NCI-H526 (cell line): ENCODE measurements around the gene TLCD3A.
"Not testable (repeated sequence)": the region's sequence is repeated elsewhere in the genome, so short reads cannot be mapped to it uniquely, and the experiment has no call there.

ENCODE experiments used
- DNase-seq, 2 experiments: peaks; one replicate each; lab custom pipeline; 2025; lab: John Stamatoyannopoulos, UW

TLCD3A gene

DNA sequence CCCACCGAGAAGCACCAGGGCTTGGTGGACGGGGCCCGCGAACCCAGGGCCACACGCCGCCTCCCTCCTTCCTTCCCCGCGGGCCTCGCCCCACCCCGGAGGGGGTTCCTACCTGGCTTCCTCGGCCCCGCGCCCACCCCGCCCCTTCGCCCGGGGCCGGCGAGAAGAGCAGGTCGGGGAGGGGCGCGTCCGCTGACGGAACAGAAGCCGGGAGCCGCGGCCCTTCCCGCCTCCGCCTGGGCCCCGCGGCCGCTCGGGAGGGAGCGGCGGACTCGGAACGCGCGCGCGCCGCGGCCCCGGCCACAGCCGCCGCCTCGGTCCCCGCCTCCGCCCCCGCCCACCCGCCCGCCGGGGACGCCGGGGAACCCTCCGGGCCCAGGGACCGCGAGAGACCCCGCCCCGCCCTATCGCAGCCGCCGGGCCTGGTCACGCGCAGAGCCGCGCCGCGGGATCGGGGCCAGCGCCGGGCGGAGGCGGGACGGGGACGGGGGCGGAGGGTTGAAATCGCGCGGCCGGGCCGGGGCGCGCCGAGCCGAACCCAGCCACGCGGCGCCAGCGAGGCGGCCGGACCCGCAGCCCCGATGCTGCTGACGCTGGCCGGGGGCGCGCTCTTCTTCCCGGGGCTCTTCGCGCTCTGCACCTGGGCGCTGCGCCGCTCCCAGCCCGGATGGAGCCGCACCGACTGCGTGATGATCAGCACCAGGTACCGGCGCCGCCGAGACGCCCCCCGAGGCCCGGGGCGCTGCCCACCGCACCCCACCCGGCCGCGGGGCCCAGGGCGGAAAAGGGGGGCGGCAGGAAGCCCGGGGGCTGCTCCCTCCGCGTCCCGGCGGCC, at the start of gene TLCD3A:
TLCD3A (plus strand) TSS at position 530 of the 835 bp plus-strand sequence; CDS start at position 582, 52 bp downstream.
- peak in 1 of 2 experiments; percentile 69 for DNase-seq

DNA sequence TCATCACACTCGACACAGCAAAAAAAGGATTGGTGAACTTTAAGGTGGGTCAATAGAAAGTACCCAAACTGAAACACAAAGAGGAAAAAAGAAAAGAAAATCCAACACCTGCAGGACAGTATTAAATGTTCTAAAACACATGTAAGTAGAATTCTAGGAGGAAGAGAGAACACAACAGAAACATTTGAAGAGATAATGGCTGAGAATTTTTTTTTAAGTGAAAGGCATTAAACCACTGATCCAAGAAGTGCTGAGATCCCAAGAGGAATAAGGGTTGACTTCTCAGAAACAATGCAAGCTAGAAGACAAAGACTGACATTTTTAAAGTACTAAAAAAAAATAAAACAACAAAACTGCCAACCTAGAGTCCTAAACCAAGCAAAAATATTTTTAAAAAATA, 49.4 kb upstream of the TLCD3A start:
- DNase-seq = no peak

GRCh38 chr17:683499-684254, 48.7 kb upstream of the TLCD3A start:
- DNase-seq = no peak

- no peak for DNase-seq
Observed at GRCh38 chr17:685006-685405, 47.4 kb upstream of the TLCD3A start.

GRCh38 chr17:688100-688989, 44.1 kb upstream of the TLCD3A start:
- no peak for DNase-seq

DNA sequence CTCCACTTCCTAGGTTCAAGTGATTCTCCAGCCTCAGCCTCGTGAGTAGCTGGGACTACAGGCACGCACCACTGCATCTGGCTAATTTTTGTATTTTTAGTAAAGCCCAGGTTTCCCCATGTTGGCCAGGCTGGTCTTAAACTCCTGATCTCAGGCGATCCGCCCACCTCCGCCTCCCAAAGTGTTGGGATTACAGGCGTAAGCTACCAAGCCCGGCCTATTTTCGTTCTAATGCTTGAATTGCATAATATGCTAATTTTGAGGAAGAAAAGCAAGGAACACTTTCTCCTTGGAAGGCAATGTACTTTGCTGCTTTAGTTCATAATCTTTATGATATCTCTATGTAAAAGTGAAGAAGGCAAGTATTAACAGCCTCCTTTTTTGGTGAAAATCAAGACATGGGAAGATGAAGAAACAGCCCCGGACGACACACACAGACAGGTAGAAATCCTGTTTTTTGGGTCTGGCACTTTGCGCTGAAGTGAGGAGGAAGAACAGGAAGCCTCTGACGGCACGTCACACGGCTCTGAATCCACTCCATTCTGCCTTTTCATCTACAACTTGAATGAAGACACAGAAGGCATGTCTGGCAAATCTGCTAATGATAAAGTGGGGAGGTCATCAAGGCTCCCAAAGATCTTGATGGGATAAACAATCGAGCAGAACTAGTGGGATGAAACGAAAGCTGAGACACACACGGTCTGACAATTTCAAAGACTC, 42.7 kb upstream of the TLCD3A start:
- no peak for DNase-seq

DNA sequence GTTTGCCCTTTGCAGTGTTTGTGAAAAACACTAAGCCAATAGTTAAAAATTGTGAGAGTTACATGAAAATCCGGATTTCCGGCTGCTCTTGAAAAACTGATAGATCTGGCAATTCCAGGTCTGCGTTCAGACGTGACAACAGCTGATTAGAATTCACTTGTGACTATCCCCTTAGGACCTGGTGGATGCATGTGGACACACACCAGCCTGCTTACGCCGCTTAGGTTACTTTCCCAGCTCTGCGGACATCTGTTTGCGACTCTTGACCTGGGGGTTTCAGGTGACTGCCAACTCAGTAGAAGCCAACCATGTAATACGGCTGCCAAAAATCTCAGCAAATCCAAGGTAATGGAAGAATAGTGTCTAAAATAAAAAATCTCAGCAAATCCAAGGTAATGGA, 42.0 kb upstream of the TLCD3A start:
- DNase-seq = no peak

GRCh38 chr17:691423-691822, 41.0 kb upstream of the TLCD3A start:
- no peak for DNase-seq

DNA sequence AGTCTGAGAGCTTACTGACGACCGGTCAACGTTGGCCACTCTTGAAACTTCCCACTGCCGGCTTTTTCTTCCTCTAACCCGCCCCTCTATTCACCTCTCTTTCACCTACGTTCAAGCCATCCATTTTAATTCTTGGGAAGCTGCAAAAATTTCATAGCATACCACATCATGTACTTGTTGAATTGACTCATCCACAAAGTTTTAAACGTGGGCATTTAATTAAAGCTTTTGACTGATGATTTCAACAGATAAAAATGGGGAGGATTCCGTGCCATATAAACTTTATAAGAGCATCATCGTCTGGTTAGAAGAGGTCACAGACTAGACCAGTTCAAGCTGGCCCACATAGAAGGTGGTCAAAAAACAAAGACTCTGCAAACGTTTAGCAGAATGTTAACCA, 40.3 kb upstream of the TLCD3A start:
- DNase-seq = no peak

- no peak for DNase-seq
Observed at GRCh38 chr17:693791-694638, 38.4 kb upstream of the TLCD3A start.

DNA sequence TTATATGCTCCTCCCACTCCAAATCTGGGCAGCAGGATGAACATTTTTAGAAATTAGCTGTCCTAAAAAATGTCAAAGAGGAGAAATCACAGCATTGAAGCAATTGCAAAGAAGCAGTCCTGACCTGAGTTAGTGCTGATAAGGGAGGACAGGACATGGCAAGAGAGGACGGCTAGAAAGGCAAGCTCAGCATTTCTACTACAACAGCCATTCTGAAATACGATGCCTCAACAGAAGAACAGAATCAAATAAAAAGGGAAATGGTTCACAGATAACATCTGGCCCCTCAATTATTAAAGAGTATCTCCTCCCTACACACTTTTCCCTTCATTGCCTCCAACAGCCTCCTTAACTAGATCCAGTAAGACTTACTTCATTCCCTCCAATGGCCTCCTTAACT, 36.0 kb upstream of the TLCD3A start:
- no peak for DNase-seq

DNA sequence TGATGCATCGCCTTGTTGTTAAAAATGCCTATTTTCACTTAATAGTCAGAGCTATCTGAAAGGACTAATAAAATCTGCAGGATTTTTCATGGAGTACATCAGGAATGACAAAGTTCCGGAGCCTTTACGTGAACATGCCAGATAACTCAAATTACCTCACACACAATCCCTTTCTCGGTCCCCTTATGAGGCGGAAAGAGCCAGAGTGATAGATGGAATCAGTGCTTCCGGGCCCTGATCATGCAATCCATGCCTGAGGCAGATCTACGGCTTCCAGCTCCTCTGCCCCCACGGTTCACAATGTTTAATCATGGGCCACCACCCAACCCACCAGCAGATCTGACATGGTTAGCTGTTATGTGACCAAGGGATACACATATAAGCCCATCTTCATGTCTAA, 34.7 kb upstream of the TLCD3A start:
- DNase-seq = no peak

- not testable (repeated sequence) for DNase-seq
Observed at GRCh38 chr17:698096-698495, 34.3 kb upstream of the TLCD3A start.

DNA sequence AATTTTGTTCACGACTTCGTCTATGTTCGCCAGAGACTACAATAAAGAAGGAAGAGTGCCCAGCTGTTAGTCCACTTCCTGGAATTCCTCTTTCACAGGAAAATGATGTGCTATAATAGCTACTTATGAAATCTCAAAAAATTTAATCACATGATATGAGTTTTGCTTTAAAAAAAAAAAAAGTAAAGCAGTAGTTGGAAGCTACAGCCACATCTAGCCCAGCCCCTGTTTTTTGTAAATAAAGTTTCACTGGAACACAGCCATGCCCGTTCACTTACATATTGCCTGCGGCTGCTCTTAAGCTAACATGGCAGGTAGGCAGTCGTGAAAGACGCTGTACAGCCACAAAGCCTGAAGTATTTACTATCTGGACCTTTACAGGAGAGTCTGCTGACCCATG, 33.1 kb upstream of the TLCD3A start:
- DNase-seq = no peak

DNA sequence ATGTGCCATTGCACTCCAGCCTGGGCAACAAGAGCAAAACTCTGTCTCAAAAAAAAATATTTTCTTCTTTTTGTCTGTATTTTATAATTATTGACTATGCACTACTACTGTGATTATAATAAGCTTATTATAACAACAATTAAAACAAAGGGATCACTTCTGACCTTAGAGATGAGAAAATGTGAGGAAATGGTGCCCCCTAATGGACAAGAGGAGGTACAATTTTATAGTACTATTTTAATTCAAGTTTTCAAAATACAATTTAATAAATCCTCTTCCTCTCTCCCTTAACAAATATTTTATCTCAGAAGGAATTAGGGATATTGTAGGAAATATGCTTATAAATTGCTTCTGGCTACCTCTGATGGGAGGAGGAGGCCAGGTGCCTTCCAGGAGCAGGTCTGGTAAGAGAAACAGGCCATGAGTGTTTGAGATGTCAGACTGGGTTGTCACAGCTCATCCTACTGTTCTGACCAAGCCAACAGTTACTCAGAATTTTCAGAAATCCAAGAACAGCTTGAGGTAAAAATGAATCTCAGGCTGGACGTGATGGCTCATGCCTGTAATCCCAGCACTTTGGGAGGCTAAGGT, 31.8 kb upstream of the TLCD3A start:
- peak in 1 of 2 experiments; percentile 28 for DNase-seq

DNA sequence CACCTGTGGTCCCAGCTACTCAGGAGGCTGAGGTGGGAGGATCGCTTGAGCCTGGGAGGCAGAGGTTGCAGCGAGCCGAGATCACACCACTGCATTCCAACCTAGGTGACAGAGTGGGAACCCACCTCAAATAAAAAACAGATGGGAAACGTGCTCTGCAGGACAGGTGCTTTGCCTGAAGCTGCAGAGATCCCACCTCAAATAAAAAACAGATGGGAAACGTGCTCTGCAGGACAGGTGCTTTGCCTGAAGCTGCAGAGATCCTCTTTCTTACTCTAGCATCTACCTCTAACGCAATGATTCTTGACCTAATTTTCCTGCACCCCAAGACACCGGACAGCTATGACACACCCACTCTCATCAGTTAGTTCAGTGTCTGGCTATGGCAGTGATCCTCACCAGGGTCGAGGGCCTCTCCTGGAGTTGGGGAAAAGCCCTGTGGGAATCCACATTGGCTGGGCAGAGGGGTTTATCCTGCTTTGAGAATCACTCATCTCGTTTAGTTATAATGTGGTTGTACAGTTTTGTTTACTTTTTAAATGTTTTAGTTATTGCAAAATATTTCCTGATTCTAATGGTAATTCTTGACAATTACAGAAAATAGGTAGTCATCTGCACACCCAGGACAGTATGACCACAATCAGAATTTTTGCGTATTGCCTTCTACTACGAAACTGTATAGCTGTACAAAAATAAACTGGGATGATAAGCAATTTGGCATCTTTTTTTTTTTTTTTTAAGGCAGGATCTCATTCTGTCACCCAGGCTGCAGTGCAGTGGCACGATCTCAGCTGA, 29.1 kb upstream of the TLCD3A start:
- DNase-seq = no peak

- DNase-seq = no peak
Observed at GRCh38 chr17:704111-704864, 28.1 kb upstream of the TLCD3A start.

DNA sequence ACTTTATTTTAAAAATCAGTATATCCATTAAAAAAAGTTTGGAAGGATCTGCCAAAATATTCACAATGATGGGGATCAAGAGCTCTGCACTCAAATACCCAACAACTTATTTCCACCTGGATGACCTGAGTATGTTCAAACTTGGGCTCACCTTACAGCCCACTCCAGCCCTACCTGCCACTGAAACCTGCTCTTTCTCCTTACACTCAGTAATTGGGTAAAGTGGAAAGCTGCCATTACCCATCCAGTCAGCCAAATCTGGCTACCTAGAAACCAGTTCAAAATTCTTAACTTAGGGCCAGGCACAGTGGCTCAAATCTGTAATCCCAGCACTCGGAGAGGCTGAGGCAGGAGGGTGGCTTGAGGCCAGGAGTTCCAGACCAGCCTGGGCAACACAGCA, 27.4 kb upstream of the TLCD3A start:
- no peak for DNase-seq

DNA sequence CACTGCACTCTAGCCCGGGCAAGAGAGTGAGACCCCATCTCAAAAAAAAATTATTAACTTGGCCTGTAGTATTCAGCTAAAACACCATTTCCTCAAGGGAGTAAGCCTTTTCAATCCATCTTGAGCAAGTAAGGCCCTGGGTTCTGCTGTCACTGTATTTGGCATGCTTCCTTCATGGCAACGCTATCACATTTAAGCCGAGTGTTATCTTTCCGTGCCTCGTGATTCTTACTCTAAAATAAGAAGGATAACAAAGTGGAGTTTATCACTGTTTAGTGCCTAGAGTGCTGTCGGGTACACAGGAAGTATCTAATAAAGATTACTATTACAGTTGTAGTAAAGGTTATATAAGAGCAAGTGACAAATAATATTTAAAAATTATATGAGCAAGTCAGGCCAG, 26.5 kb upstream of the TLCD3A start:
- DNase-seq = no peak
